Liver (tissue), 9 donors: ENCODE data around the gene POLH. TPM values are rescaled to one million over a fixed set of nuclear protein-coding genes. Genes with fewer than 3 reads are reported as not detected.

ENCODE experiments used
- DNase-seq: peaks from one replicate; pipeline ENCODE4 v3.0.0-alpha.2; 2017; ENCODE audit warnings: low spot score
- H3K27ac ChIP-seq, 2 donors: one replicate each; pipeline ENCODE4 v1.7.0; 2013; ENCODE audit warnings: inconsistent platforms in 2 of 2, low read length in 2 of 2, control low read depth in 1 of 2, low read depth in 1 of 2, mild to moderate bottlenecking in 1 of 2
- H3K27me3 ChIP-seq, 4 donors: one replicate each; pipeline versions ENCODE4 v1.6.1 to v1.7.0; 2013; ENCODE audit warnings: low read length in 3 of 4, inconsistent platforms in 1 of 4, mild to moderate bottlenecking in 1 of 4, moderate library complexity in 1 of 4; ENCODE audit not compliant: control insufficient read depth in 4 of 4, insufficient read depth in 4 of 4
- H3K36me3 ChIP-seq, 4 donors: one replicate each; pipeline versions ENCODE4 v1.6.1 to v1.7.0; 2013; ENCODE audit warnings: low read length in 3 of 4, mild to moderate bottlenecking in 3 of 4, low read depth in 1 of 4, moderate library complexity in 1 of 4; ENCODE audit not compliant: control insufficient read depth in 4 of 4, insufficient read depth in 3 of 4
- H3K4me1 ChIP-seq, 4 donors: one replicate each; pipeline versions ENCODE4 v1.6.1 to v1.7.0; 2013; ENCODE audit warnings: low read length in 3 of 4, mild to moderate bottlenecking in 3 of 4, moderate library complexity in 1 of 4; ENCODE audit not compliant: control insufficient read depth in 4 of 4, insufficient read depth in 4 of 4
- H3K4me3 ChIP-seq, 3 donors: one replicate each; pipeline versions ENCODE4 v1.6.1 to v1.7.0; 2013; ENCODE audit warnings: low read length in 3 of 3, control low read depth in 1 of 3, low read depth in 1 of 3, mild to moderate bottlenecking in 1 of 3
- H3K9ac ChIP-seq, 2 donors: one replicate each; pipeline ENCODE4 v1.7.0; 2013; ENCODE audit warnings: low read length in 2 of 2, mild to moderate bottlenecking in 2 of 2, moderate library complexity in 2 of 2, control low read depth in 1 of 2, low read depth in 1 of 2
- H3K9me3 ChIP-seq, 4 donors: one replicate each; pipeline versions ENCODE4 v1.6.1 to v1.7.0; 2013; ENCODE audit warnings: low read length in 3 of 4; ENCODE audit not compliant: control insufficient read depth in 4 of 4
- ATF3 ChIP-seq: IDR thresholded peaks from 2 replicates; pipeline ENCODE4 v1.6.1; 2016; ENCODE audit warnings: antibody characterized with exemption
- CTCF ChIP-seq: fragments of 150-350 bp; IDR thresholded peaks from 2 replicates; pipeline ENCODE4 v1.5.1; 2017; ENCODE audit warnings: improper control_type of control experiment, low read depth, low read length; ENCODE audit not compliant: missing input control
- EGR1 ChIP-seq, 2 donors: IDR thresholded peaks; 2 replicates each; pipeline ENCODE4 v1.6.1; 2016 to 2018; ENCODE audit warnings: antibody characterized with exemption in 2 of 2, low read depth in 2 of 2
- FOXA1 ChIP-seq: IDR thresholded peaks from 2 replicates; pipeline ENCODE4 v1.6.1; 2016; ENCODE audit warnings: antibody characterized with exemption
- FOXA2 ChIP-seq: IDR thresholded peaks from 2 replicates; pipeline ENCODE4 v1.6.1; 2016; ENCODE audit warnings: antibody characterized with exemption
- HNF4A ChIP-seq, 2 donors: conservative IDR thresholded peaks; 2 replicates each; pipeline ENCODE4 v1.6.1; 2016; ENCODE audit warnings: antibody characterized with exemption in 2 of 2, mild to moderate bottlenecking in 2 of 2
- HNF4G ChIP-seq: IDR thresholded peaks from 2 replicates; pipeline ENCODE4 v1.6.1; 2016; ENCODE audit warnings: antibody characterized with exemption
- JUND ChIP-seq, 2 donors: IDR thresholded peaks; 2 replicates each; pipeline ENCODE4 v1.6.1; 2016; ENCODE audit warnings: antibody characterized with exemption in 2 of 2
- MAX ChIP-seq: IDR thresholded peaks from 2 replicates; pipeline ENCODE4 v1.6.1; 2016; ENCODE audit warnings: antibody characterized with exemption
- NR2F2 ChIP-seq: IDR thresholded peaks from 2 replicates; pipeline ENCODE4 v1.6.1; 2016; ENCODE audit warnings: antibody characterized with exemption
- RAD21 ChIP-seq, 2 donors: IDR thresholded peaks; 2 replicates each; pipeline ENCODE4 v1.6.1; 2016; ENCODE audit warnings: antibody characterized with exemption in 2 of 2, mild to moderate bottlenecking in 2 of 2
- REST ChIP-seq: IDR thresholded peaks from 2 replicates; pipeline ENCODE4 v1.6.1; 2016; ENCODE audit warnings: antibody characterized with exemption, mild to moderate bottlenecking
- RXRA ChIP-seq, 2 donors: IDR thresholded peaks; 2 replicates each; pipeline ENCODE4 v1.6.1; 2017 to 2018; ENCODE audit warnings: antibody characterized with exemption in 2 of 2, mild to moderate bottlenecking in 1 of 2
- SP1 ChIP-seq: IDR thresholded peaks from 2 replicates; pipeline ENCODE4 v1.6.1; 2018; ENCODE audit warnings: antibody characterized with exemption, mild to moderate bottlenecking
- TAF1 ChIP-seq: conservative IDR thresholded peaks from 2 replicates; pipeline ENCODE4 v1.6.1; 2016; ENCODE audit warnings: antibody characterized with exemption, mild to moderate bottlenecking
- YY1 ChIP-seq: IDR thresholded peaks from 2 replicates; pipeline ENCODE4 v1.6.1; 2016; ENCODE audit warnings: antibody characterized with exemption, mild to moderate bottlenecking
- ZBTB33 ChIP-seq: IDR thresholded peaks from 2 replicates; pipeline ENCODE4 v1.6.1; 2016; ENCODE audit warnings: antibody characterized with exemption
- WGBS: extraction: QIAGEN DNeasy Blood & Tissue Kit; methylation state at CpG from one replicate; pipeline ENCODE4 v1.1.7; 2013; 5-methylcytosine and 5-hydroxymethylcytosine counted together
- polyA plus RNA-seq, 2 donors: library from polyadenylated mRNA; stranded (reverse) in 1 of 2; unstranded in 1 of 2; fragments of 200-250 nt in 1 of 2; fragments of >200 nt in 1 of 2; fragmentation: Nextera tagmentation in 1 of 2; extraction: Ambion mirVana in 1 of 2; gene quantifications; one replicate each; pipeline versions ENCODE4 v1.2.1 to v1.2.3, GENCODE V29; 2013 to 2015
- total RNA-seq, 2 donors: library from RNA; depleted of rRNA; stranded (reverse); fragments of >200 nt; gene quantifications; one replicate each; pipeline ENCODE4 v1.2.3, GENCODE V29; 2014
- donor health status: healthy.
- donor health status: healthy.
- donor health status: healthy.
- donor health status: healthy.
- donor health status: healthy.

Gene POLH
- total and polyA plus RNA-seq, 4 donors: 1.9 to 7.5 (median 4.7) TPM

- no peaks in the 10 kb centered on the region for H3K4me1 ChIP-seq
- H3K9me3 ChIP-seq: no peaks in the 10 kb centered on the region
- peaks cover 17 to 64% (median 48%) of the 10 kb centered on the region in 4 donors for H3K36me3 ChIP-seq
- H3K27ac ChIP-seq: no peak overlapping the region
- no peak for DNase-seq
- no peak for TF ChIP-seq REST
- TF ChIP-seq HNF4G: no peak
- no peak for TF ChIP-seq ZBTB33
- TF ChIP-seq HNF4A (conservative IDR thresholded peaks at IDR 0.05): no peak
- no peak for TF ChIP-seq YY1
- no peak for TF ChIP-seq NR2F2
- no peak for TF ChIP-seq EGR1 (IDR thresholded peaks at IDR 0.05; ENCODE audit: low read depth in 2 of 2)
- no peak for TF ChIP-seq JUND (IDR thresholded peaks at IDR 0.05)
- TF ChIP-seq ATF3: no peak
- no peak for TF ChIP-seq RAD21 (IDR thresholded peaks at IDR 0.05)
- TF ChIP-seq RXRA (IDR thresholded peaks at IDR 0.05): no peak
- TF ChIP-seq MAX: no peak
- no peak overlapping the region for H3K4me3 ChIP-seq
- H3K9ac ChIP-seq: no peak overlapping the region
- no peaks in the 10 kb centered on the region for H3K27me3 ChIP-seq
Measured at GRCh38 chr6:43559328-43559727, 16.7 kb upstream of the POLH start.

GRCh38 chr6:43570876-43571441, 5.0 kb upstream of the POLH start:
- Histone ChIP-seq H3K4me1 (peaks cover 0 to 9% (median 8%) of the 10 kb centered on the region in 4 donors), H3K4me3 (no peak overlapping the region), H3K9me3 (no peaks in the 10 kb centered on the region), H3K36me3 (peaks cover 2 to 31% (median 27%) of the 10 kb centered on the region in 4 donors), H3K27me3 (no peaks in the 10 kb centered on the region), H3K27ac (no peak overlapping the region), H3K9ac (no peak overlapping the region)
- DNase-seq: no peak
- 94% methylated on average over 5 of the region's 5 CpGs for WGBS
- TF ChIP-seq ZBTB33: no peak
- no peak for TF ChIP-seq MAX
- TF ChIP-seq REST: no peak
- TF ChIP-seq RXRA (IDR thresholded peaks at IDR 0.05): no peak
- TF ChIP-seq JUND (IDR thresholded peaks at IDR 0.05): no peak
- TF ChIP-seq TAF1: no peak
- no peak for TF ChIP-seq FOXA2
- no peak for TF ChIP-seq ATF3
- TF ChIP-seq HNF4G: no peak
- no peak for TF ChIP-seq CTCF
- TF ChIP-seq HNF4A (conservative IDR thresholded peaks at IDR 0.05): no peak
- no peak for TF ChIP-seq SP1
- no peak for TF ChIP-seq RAD21 (IDR thresholded peaks at IDR 0.05)
- no peak for TF ChIP-seq NR2F2
- TF ChIP-seq FOXA1: no peak
